Gastroesophageal sphincter (tissue), 4 donors: Measurements from ENCODE around the gene ASB15. TPM values are rescaled to one million over a fixed set of nuclear protein-coding genes. Genes with fewer than 3 reads are reported as not detected.

ENCODE experiments used
- ATAC-seq: fragments of 150-250 bp; one replicate; pipeline ENCODE4 v1.9.1; 2016; ENCODE audit warnings: mild to moderate bottlenecking, moderate library complexity
- H3K27ac ChIP-seq, 4 donors: fragments of 200-600 bp; sonication (generic) in 3 of 4; 1 replicate in 3 of 4; 2 replicates in 1 of 4; pipeline ENCODE4 v1.5.1; 2016 to 2019
- H3K27me3 ChIP-seq: fragments of 200-600 bp; sonication (generic); one replicate; pipeline ENCODE4 v1.5.1; 2019
- H3K36me3 ChIP-seq, 2 donors: fragments of 200-600 bp; sonication (generic); one replicate each; pipeline ENCODE4 v1.5.1; 2019; ENCODE audit warnings: control low read depth in 1 of 2
- H3K4me1 ChIP-seq, 3 donors: fragments of 200-600 bp; sonication (generic); 1 replicate in 2 of 3; 2 replicates in 1 of 3; pipeline ENCODE4 v1.5.1; 2016 to 2019; ENCODE audit warnings: control low read depth in 2 of 3
- H3K4me3 ChIP-seq, 2 donors: fragments of 200-600 bp; sonication (generic); one replicate each; pipeline ENCODE4 v1.5.1; 2019; ENCODE audit warnings: mild to moderate bottlenecking in 1 of 2, moderate library complexity in 1 of 2
- H3K9me3 ChIP-seq, 3 donors: fragments of 200-600 bp; sonication (generic); one replicate each; pipeline ENCODE4 v1.5.1; 2017 to 2019; ENCODE audit warnings: control low read depth in 2 of 3
- EP300 ChIP-seq: sonication (generic); formaldehyde crosslinking; IDR thresholded peaks from one replicate; pipeline ENCODE4 v1.6.1; 2017; ENCODE audit warnings: antibody characterized with exemption, mild to moderate bottlenecking
- POLR2A ChIP-seq, 2 donors: fragments of 450-650 bp; IDR thresholded peaks; one replicate each; pipeline ENCODE4 v1.6.1; 2017; ENCODE audit warnings: antibody characterized with exemption in 2 of 2, mild to moderate bottlenecking in 2 of 2, moderate library complexity in 1 of 2
- POLR2AphosphoS5 ChIP-seq: sonication (generic); formaldehyde crosslinking; IDR thresholded peaks from one replicate; pipeline ENCODE4 v1.6.1; 2017; ENCODE audit warnings: antibody characterized with exemption
- WGBS, 2 donors: methylation state at CpG; one replicate each; pipeline ENCODE4 v1.1.5; 2018; ENCODE audit warnings: low coverage in 1 of 2; 5-methylcytosine and 5-hydroxymethylcytosine counted together
- total RNA-seq, 4 donors: library from RNA; depleted of rRNA; stranded (reverse); fragments of >200 nt; gene quantifications; one replicate each; pipeline ENCODE4 v1.1.0, GENCODE V29; 2016
- TF ChIP-seq, protein P1 (sequence below), 4 experiments: fragments of 200-600 bp in 2 of 4; fragments of 450-650 bp in 2 of 4; sonication (generic) in 1 of 4; IDR thresholded peaks; one replicate each; pipeline ENCODE4 v1.5.1; 2017 to 2019; ENCODE audit warnings: antibody characterized with exemption in 4 of 4, mild to moderate bottlenecking in 2 of 4, moderate library complexity in 2 of 4

Gene ASB15
- total RNA-seq, 4 donors from 2014 or later = not detected

- Histone ChIP-seq H3K4me3 (no peak overlapping the region), H3K9me3 (no peaks in the 10 kb centered on the region), H3K4me1 (no peaks in the 10 kb centered on the region), H3K27me3 (no peaks in the 10 kb centered on the region), H3K27ac (no peak overlapping the region), H3K36me3 (no peaks in the 10 kb centered on the region)
- 63 to 64% methylated on average over 2 to 8 of the region's 8 CpGs for WGBS, 2 donors
- no peak for ATAC-seq
- TF ChIP-seq POLR2AphosphoS5 (no peak), POLR2A (IDR thresholded peaks at IDR 0.05) (no peak), EP300 (no peak)
- TF ChIP-seq, protein P1, sequence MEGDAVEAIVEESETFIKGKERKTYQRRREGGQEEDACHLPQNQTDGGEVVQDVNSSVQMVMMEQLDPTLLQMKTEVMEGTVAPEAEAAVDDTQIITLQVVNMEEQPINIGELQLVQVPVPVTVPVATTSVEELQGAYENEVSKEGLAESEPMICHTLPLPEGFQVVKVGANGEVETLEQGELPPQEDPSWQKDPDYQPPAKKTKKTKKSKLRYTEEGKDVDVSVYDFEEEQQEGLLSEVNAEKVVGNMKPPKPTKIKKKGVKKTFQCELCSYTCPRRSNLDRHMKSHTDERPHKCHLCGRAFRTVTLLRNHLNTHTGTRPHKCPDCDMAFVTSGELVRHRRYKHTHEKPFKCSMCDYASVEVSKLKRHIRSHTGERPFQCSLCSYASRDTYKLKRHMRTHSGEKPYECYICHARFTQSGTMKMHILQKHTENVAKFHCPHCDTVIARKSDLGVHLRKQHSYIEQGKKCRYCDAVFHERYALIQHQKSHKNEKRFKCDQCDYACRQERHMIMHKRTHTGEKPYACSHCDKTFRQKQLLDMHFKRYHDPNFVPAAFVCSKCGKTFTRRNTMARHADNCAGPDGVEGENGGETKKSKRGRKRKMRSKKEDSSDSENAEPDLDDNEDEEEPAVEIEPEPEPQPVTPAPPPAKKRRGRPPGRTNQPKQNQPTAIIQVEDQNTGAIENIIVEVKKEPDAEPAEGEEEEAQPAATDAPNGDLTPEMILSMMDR (IDR thresholded peaks at IDR 0.05) = no peak
Observed at GRCh38 chr7:123660514-123661354, 59.1 kb downstream of the ASB15 start.

GRCh38 chr7:123661765-123662164, 60.1 kb downstream of the ASB15 start:
- no peaks in the 10 kb centered on the region for H3K9me3 ChIP-seq
- no peak overlapping the region for H3K4me3 ChIP-seq
- H3K36me3 ChIP-seq = no peaks in the 10 kb centered on the region
- no peak overlapping the region for H3K27ac ChIP-seq
- no peak for TF ChIP-seq EP300
- TF ChIP-seq, protein P1 (IDR thresholded peaks at IDR 0.05) = no peak
- no peak for TF ChIP-seq POLR2A (IDR thresholded peaks at IDR 0.05)
- TF ChIP-seq POLR2AphosphoS5 = no peak
- H3K4me1 ChIP-seq = no peaks in the 10 kb centered on the region
- no peaks in the 10 kb centered on the region for H3K27me3 ChIP-seq
- ATAC-seq = no peak
- WGBS, 2 donors = 60 to 81% methylated on average over 1 of the region's 1 CpG

DNA sequence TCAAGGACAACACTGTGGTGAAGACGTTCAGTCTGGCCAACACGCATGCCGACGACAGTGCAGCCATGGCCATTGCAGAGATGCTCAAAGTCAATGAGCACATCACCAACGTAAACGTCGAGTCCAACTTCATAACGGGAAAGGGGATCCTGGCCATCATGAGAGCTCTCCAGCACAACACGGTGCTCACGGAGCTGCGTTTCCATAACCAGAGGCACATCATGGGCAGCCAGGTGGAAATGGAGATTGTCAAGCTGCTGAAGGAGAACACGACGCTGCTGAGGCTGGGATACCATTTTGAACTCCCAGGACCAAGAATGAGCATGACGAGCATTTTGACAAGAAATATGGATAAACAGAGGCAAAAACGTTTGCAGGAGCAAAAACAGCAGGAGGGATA, 60.7 kb downstream of the ASB15 start:
- no peaks in the 10 kb centered on the region for H3K4me1 ChIP-seq
- H3K27me3 ChIP-seq = no peaks in the 10 kb centered on the region
- ATAC-seq = no peak
- 89 to 91% methylated on average over 6 to 15 of the region's 15 CpGs for WGBS, 2 donors
- H3K27ac ChIP-seq = no peak overlapping the region
- H3K4me3 ChIP-seq = no peak overlapping the region
- no peaks in the 10 kb centered on the region for H3K36me3 ChIP-seq
- TF ChIP-seq EP300 (no peak), POLR2A (IDR thresholded peaks at IDR 0.05) (no peak), POLR2AphosphoS5 (no peak)
- TF ChIP-seq, protein P1 (IDR thresholded peaks at IDR 0.05) = no peak
- H3K9me3 ChIP-seq = no peaks in the 10 kb centered on the region

- Histone ChIP-seq H3K9me3 (no peaks in the 10 kb centered on the region), H3K36me3 (no peaks in the 10 kb centered on the region), H3K27me3 (no peaks in the 10 kb centered on the region), H3K4me1 (no peaks in the 10 kb centered on the region), H3K27ac (no peak overlapping the region), H3K4me3 (no peak overlapping the region)
- TF ChIP-seq POLR2A (IDR thresholded peaks at IDR 0.05) = no peak
- TF ChIP-seq, protein P1 (IDR thresholded peaks at IDR 0.05) = no peak
- no peak for TF ChIP-seq EP300
- TF ChIP-seq POLR2AphosphoS5 = no peak
- WGBS, 2 donors = 56 to 60% methylated on average over 2 of the region's 3 CpGs
- no peak for ATAC-seq
Observed at GRCh38 chr7:123662755-123663154, 61.1 kb downstream of the ASB15 start.

GRCh38 chr7:123663200-123663599, 61.6 kb downstream of the ASB15 start:
- WGBS, 2 donors = 86 to 89% methylated on average over 6 of the region's 6 CpGs

More at GRCh38 chr7:123663200-123663599, 61.6 kb downstream of the ASB15 start:
- H3K9me3 ChIP-seq = no peaks in the 10 kb centered on the region
- no peak for ATAC-seq
- TF ChIP-seq, protein P1 (IDR thresholded peaks at IDR 0.05) = no peak
- no peak for TF ChIP-seq POLR2A (IDR thresholded peaks at IDR 0.05)
- no peak for TF ChIP-seq EP300
- no peak for TF ChIP-seq POLR2AphosphoS5
- no peaks in the 10 kb centered on the region for H3K36me3 ChIP-seq
- no peak overlapping the region for H3K27ac ChIP-seq
- H3K4me1 ChIP-seq = no peaks in the 10 kb centered on the region
- H3K4me3 ChIP-seq = no peak overlapping the region
- no peaks in the 10 kb centered on the region for H3K27me3 ChIP-seq
